Duodenal mucosa (tissue), 2 donors: ENCODE results near the gene ADAMTS17.

Experiments used
- H3K27ac ChIP-seq: one replicate; pipeline ENCODE4 v1.7.0; 2013; ENCODE audit warnings: low read depth, low read length
- H3K27me3 ChIP-seq, 2 donors: one replicate each; pipeline ENCODE4 v1.7.0; 2013; ENCODE audit warnings: low read length in 2 of 2, control low read depth in 1 of 2; ENCODE audit not compliant: insufficient read depth in 2 of 2, control insufficient read depth in 1 of 2
- H3K36me3 ChIP-seq, 2 donors: one replicate each; pipeline ENCODE4 v1.7.0; 2013; ENCODE audit warnings: low read length in 2 of 2, control low read depth in 1 of 2; ENCODE audit not compliant: insufficient read depth in 2 of 2, control insufficient read depth in 1 of 2
- H3K4me1 ChIP-seq, 2 donors: one replicate each; pipeline ENCODE4 v1.7.0; 2013; ENCODE audit warnings: low read length in 2 of 2, control low read depth in 1 of 2; ENCODE audit not compliant: insufficient read depth in 2 of 2, control insufficient read depth in 1 of 2
- H3K4me3 ChIP-seq, 2 donors: one replicate each; pipeline ENCODE4 v1.7.0; 2013; ENCODE audit warnings: low read length in 2 of 2, low read depth in 1 of 2
- H3K9ac ChIP-seq, 2 donors: one replicate each; pipeline ENCODE4 v1.7.0; 2013; ENCODE audit warnings: low read length in 2 of 2, low read depth in 1 of 2
- H3K9me3 ChIP-seq, 2 donors: one replicate each; pipeline ENCODE4 v1.7.0; 2013; ENCODE audit warnings: low read length in 2 of 2, control low read depth in 1 of 2; ENCODE audit not compliant: control insufficient read depth in 1 of 2

Gene ADAMTS17

GRCh38 chr15:100166313-100166712 lies 175.5 kb downstream of the ADAMTS17 start:
- Histone ChIP-seq H3K4me3 (no peak overlapping the region), H3K4me1 (peaks cover 0 to 12% of the 10 kb centered on the region in 2 donors), H3K27me3 (no peaks in the 10 kb centered on the region), H3K9me3 (no peaks in the 10 kb centered on the region), H3K27ac (no peak overlapping the region), H3K36me3 (no peaks in the 10 kb centered on the region), H3K9ac (no peak overlapping the region)

GRCh38 chr15:100163961-100164360 lies 177.8 kb downstream of the ADAMTS17 start:
- H3K9ac ChIP-seq, result no peak overlapping the region
- H3K4me3 ChIP-seq, result no peak overlapping the region
- no peaks in the 10 kb centered on the region for H3K27me3 ChIP-seq
- no peaks in the 10 kb centered on the region for H3K4me1 ChIP-seq
- no peaks in the 10 kb centered on the region for H3K36me3 ChIP-seq
- no peak overlapping the region for H3K27ac ChIP-seq
- no peaks in the 10 kb centered on the region for H3K9me3 ChIP-seq

- no peaks in the 10 kb centered on the region for H3K36me3 ChIP-seq
- H3K4me1 ChIP-seq, result no peaks in the 10 kb centered on the region
- no peak overlapping the region for H3K27ac ChIP-seq
- H3K4me3 ChIP-seq, result no peak overlapping the region
- H3K27me3 ChIP-seq, result no peaks in the 10 kb centered on the region
- no peaks in the 10 kb centered on the region for H3K9me3 ChIP-seq
- no peak overlapping the region for H3K9ac ChIP-seq
These were observed 180.8 kb downstream of the ADAMTS17 start for GRCh38 chr15:100160953-100161352.

- Histone ChIP-seq H3K9ac (no peak overlapping the region), H3K27ac (no peak overlapping the region), H3K27me3 (no peaks in the 10 kb centered on the region), H3K9me3 (no peaks in the 10 kb centered on the region), H3K36me3 (no peaks in the 10 kb centered on the region), H3K4me1 (no peaks in the 10 kb centered on the region), H3K4me3 (no peak overlapping the region)
These were observed 182.3 kb downstream of the ADAMTS17 start for GRCh38 chr15:100159436-100159835.

GRCh38 chr15:100158356-100158755 lies 183.4 kb downstream of the ADAMTS17 start:
- Histone ChIP-seq H3K27me3 (no peaks in the 10 kb centered on the region), H3K4me1 (no peaks in the 10 kb centered on the region), H3K9me3 (no peaks in the 10 kb centered on the region), H3K27ac (no peak overlapping the region), H3K9ac (no peak overlapping the region), H3K4me3 (no peak overlapping the region), H3K36me3 (no peaks in the 10 kb centered on the region)

GRCh38 chr15:100156201-100156600 lies 185.6 kb downstream of the ADAMTS17 start:
- H3K9me3 ChIP-seq, result no peaks in the 10 kb centered on the region
- no peak overlapping the region for H3K9ac ChIP-seq
- no peak overlapping the region for H3K4me3 ChIP-seq
- no peak overlapping the region for H3K27ac ChIP-seq
- H3K4me1 ChIP-seq, result no peaks in the 10 kb centered on the region
- no peaks in the 10 kb centered on the region for H3K36me3 ChIP-seq
- no peaks in the 10 kb centered on the region for H3K27me3 ChIP-seq

- Histone ChIP-seq H3K4me3 (no peak overlapping the region), H3K27ac (no peak overlapping the region), H3K9ac (no peak overlapping the region), H3K36me3 (no peaks in the 10 kb centered on the region), H3K9me3 (peaks cover 0 to 2% of the 10 kb centered on the region in 2 donors), H3K27me3 (no peaks in the 10 kb centered on the region), H3K4me1 (no peaks in the 10 kb centered on the region)
These were observed 187.4 kb downstream of the ADAMTS17 start for GRCh38 chr15:100154338-100154737.

GRCh38 chr15:100152463-100152862 lies 189.3 kb downstream of the ADAMTS17 start:
- no peak overlapping the region for H3K4me3 ChIP-seq
- no peak overlapping the region for H3K9ac ChIP-seq
- no peaks in the 10 kb centered on the region for H3K4me1 ChIP-seq
- H3K27me3 ChIP-seq, result no peaks in the 10 kb centered on the region
- H3K36me3 ChIP-seq, result peaks cover 0 to 4% of the 10 kb centered on the region in 2 donors
- H3K9me3 ChIP-seq, result peaks cover 7 to 18% of the 10 kb centered on the region in 2 donors
- no peak overlapping the region for H3K27ac ChIP-seq

GRCh38 chr15:100150906-100151305 lies 190.9 kb downstream of the ADAMTS17 start:
- Histone ChIP-seq H3K9ac (no peak overlapping the region), H3K36me3 (peaks cover 0 to 4% of the 10 kb centered on the region in 2 donors), H3K4me1 (no peaks in the 10 kb centered on the region), H3K9me3 (peaks cover 12 to 21% of the 10 kb centered on the region in 2 donors), H3K27ac (no peak overlapping the region), H3K27me3 (no peaks in the 10 kb centered on the region), H3K4me3 (no peak overlapping the region)

GRCh38 chr15:100147828-100148227 lies 193.9 kb downstream of the ADAMTS17 start:
- Histone ChIP-seq H3K27me3 (no peaks in the 10 kb centered on the region), H3K4me3 (no peak overlapping the region), H3K4me1 (peaks cover 0 to 3% of the 10 kb centered on the region in 2 donors), H3K36me3 (peaks cover 0 to 4% of the 10 kb centered on the region in 2 donors), H3K9ac (no peak overlapping the region), H3K9me3 (peaks cover 12 to 21% of the 10 kb centered on the region in 2 donors), H3K27ac (no peak overlapping the region)

GRCh38 chr15:100143378-100143777 lies 198.4 kb downstream of the ADAMTS17 start:
- no peaks in the 10 kb centered on the region for H3K27me3 ChIP-seq
- H3K36me3 ChIP-seq, result peaks cover 0 to 4% of the 10 kb centered on the region in 2 donors
- H3K4me1 ChIP-seq, result peaks cover 0 to 6% of the 10 kb centered on the region in 2 donors
- H3K9ac ChIP-seq, result no peak overlapping the region
- no peak overlapping the region for H3K27ac ChIP-seq
- no peak overlapping the region for H3K4me3 ChIP-seq
- peaks cover 10 to 12% of the 10 kb centered on the region in 2 donors for H3K9me3 ChIP-seq
